D721Med (cell line): Measurements from ENCODE around the gene TDP1.

ENCODE experiments used
- DNase-seq: peaks from one replicate; pipeline ENCODE4 v3.0.0; 2011; ENCODE audit warnings: low spot score; ENCODE audit not compliant: insufficient read length
- FAIRE-seq: peaks from 2 replicates; lab custom pipeline; 2011; peaks lifted over from hg19 to GRCh38; lab: Jason Lieb, UNC
- CTCF ChIP-seq: IDR thresholded peaks from 2 replicates; pipeline ENCODE4 v1.5.1; 2012; ENCODE audit warnings: mild to moderate bottlenecking, control low read depth; ENCODE audit not compliant: insufficient read depth; ENCODE audit errors: missing control alignments

The TDP1 gene

GRCh38 chr14:89963288-89963978 is 7.7 kb downstream of the TDP1 start:
- DNase-seq (no peak), FAIRE-seq (no peak)
- TF ChIP-seq CTCF = no peak

- no peak for TF ChIP-seq CTCF
- DNase-seq (no peak), FAIRE-seq (no peak)
Measured at GRCh38 chr14:89965839-89966238, 10.1 kb downstream of the TDP1 start.

- DNase-seq (peak; percentile 65), FAIRE-seq (peak; percentile 87)
- TF ChIP-seq CTCF = peak; percentile 85
Measured at GRCh38 chr14:89973234-89973823, 17.6 kb downstream of the TDP1 start.

- no peak for DNase-seq
- TF ChIP-seq CTCF = no peak
- FAIRE-seq = no peak
Measured at GRCh38 chr14:89977668-89978067, 21.9 kb downstream of the TDP1 start.

- no peak for DNase-seq
- TF ChIP-seq CTCF = no peak
- no peak for FAIRE-seq
Measured at GRCh38 chr14:89978656-89979055, 22.9 kb downstream of the TDP1 start.

GRCh38 chr14:89983375-89983774 is 27.6 kb downstream of the TDP1 start:
- no peak for TF ChIP-seq CTCF
- no peak for FAIRE-seq
- DNase-seq = no peak
